Sigmoid colon (tissue), 7 donors: ENCODE results near the gene RTTN. TPM values are rescaled to one million over a fixed set of nuclear protein-coding genes. Genes with fewer than 3 reads are reported as not detected.

ENCODE experiments used
- DNase-seq: peaks from one replicate; pipeline ENCODE4 v3.0.0-alpha.2; 2019
- H3K27ac ChIP-seq, 4 donors: fragments of 200-600 bp; sonication (generic); one replicate each; pipeline ENCODE4 v1.5.1; 2016 to 2019; ENCODE audit warnings: mild to moderate bottlenecking in 1 of 4
- H3K27me3 ChIP-seq, 3 donors: fragments of 200-600 bp; sonication (generic); one replicate each; pipeline ENCODE4 v1.5.1; 2019; ENCODE audit warnings: mild to moderate bottlenecking in 1 of 3
- H3K36me3 ChIP-seq, 4 donors: fragments of 200-600 bp; sonication (generic); one replicate each; pipeline ENCODE4 v1.5.1; 2016 to 2019
- H3K4me1 ChIP-seq, 4 donors: fragments of 200-600 bp; sonication (generic); one replicate each; pipeline ENCODE4 v1.5.1; 2017 to 2019
- H3K4me3 ChIP-seq, 4 donors: fragments of 200-600 bp; sonication (generic); one replicate each; pipeline ENCODE4 v1.5.1; 2017 to 2019; ENCODE audit warnings: mild to moderate bottlenecking in 2 of 4, moderate library complexity in 1 of 4
- H3K9me3 ChIP-seq, 4 donors: fragments of 200-600 bp in 3 of 4; sonication (generic) in 3 of 4; one replicate each; pipeline versions ENCODE4 v1.5.1 to v1.6.1; 2013 to 2019
- CTCF ChIP-seq, 4 experiments: fragments of 450-650 bp in 3 of 4; fragments of 200-600 bp in 1 of 4; IDR thresholded peaks; one replicate each; pipeline ENCODE4 v1.5.1; 2016 to 2019; ENCODE audit warnings: antibody characterized with exemption in 4 of 4, mild to moderate bottlenecking in 3 of 4, moderate library complexity in 2 of 4
- EP300 ChIP-seq, 4 donors: sonication (generic); formaldehyde crosslinking; IDR thresholded peaks; one replicate each; pipeline ENCODE4 v1.6.1; 2017; ENCODE audit warnings: antibody characterized with exemption in 4 of 4
- POLR2A ChIP-seq, 2 donors: fragments of 450-650 bp; IDR thresholded peaks; one replicate each; pipeline ENCODE4 v1.6.1; 2016; ENCODE audit warnings: antibody characterized with exemption in 2 of 2, mild to moderate bottlenecking in 2 of 2, moderate library complexity in 2 of 2
- POLR2AphosphoS5 ChIP-seq, 4 donors: sonication (generic); formaldehyde crosslinking; IDR thresholded peaks; one replicate each; pipeline ENCODE4 v1.6.1; 2017; ENCODE audit warnings: antibody characterized with exemption in 4 of 4
- WGBS, 2 donors: extraction: QIAGEN DNeasy Blood & Tissue Kit; methylation state at CpG; one replicate each; pipeline ENCODE4 v1.1.7; 2013; 5-methylcytosine and 5-hydroxymethylcytosine counted together
- intact Hi-C: fragments of 100-400 bp; cut with DNase I; formaldehyde crosslinking; loops from one replicate; pipeline ENCODE4 v1.15.1; 2023
- polyA plus RNA-seq, 3 donors: library from polyadenylated mRNA; stranded (reverse); fragments of 200-250 nt; gene quantifications; one replicate each; pipeline ENCODE4 v1.2.3, GENCODE V29; 2013
- total RNA-seq, 4 donors: library from RNA; depleted of rRNA; stranded (reverse); fragments of >200 nt; gene quantifications; one replicate each; pipeline ENCODE4 v1.1.0, GENCODE V29; 2016
- donor health status: healthy with polysubstance abuse.
- donor health status: Bipolar disorder and iron deficiency.
- donor health status: healthy.

The RTTN gene
- total and polyA plus RNA-seq, 7 donors = 1.4 to 18.2 (median 11.3) TPM

- Histone ChIP-seq H3K4me1 (no peaks in the 10 kb centered on the region), H3K36me3 (no peaks in the 10 kb centered on the region), H3K4me3 (no peak overlapping the region), H3K27ac (no peak overlapping the region), H3K27me3 (no peaks in the 10 kb centered on the region), H3K9me3 (no peaks in the 10 kb centered on the region)
- intact Hi-C loops = no loop called here
- no peak for TF ChIP-seq EP300 (IDR thresholded peaks at IDR 0.05)
- TF ChIP-seq POLR2AphosphoS5 (IDR thresholded peaks at IDR 0.05) = no peak
- TF ChIP-seq CTCF (IDR thresholded peaks at IDR 0.05) = no peak
- no peak for TF ChIP-seq POLR2A (IDR thresholded peaks at IDR 0.05)
- no peak for DNase-seq
- WGBS, 2 donors = 45 to 66% methylated on average over 12 of the region's 12 CpGs
These were observed 15.8 kb upstream of the RTTN start for GRCh38 chr18:70221156-70221914.

GRCh38 chr18:70220628-70221027 lies 15.1 kb upstream of the RTTN start:
- no peaks in the 10 kb centered on the region for H3K9me3 ChIP-seq
- no peaks in the 10 kb centered on the region for H3K4me1 ChIP-seq
- no peak for DNase-seq
- 91 to 93% methylated on average over 5 of the region's 5 CpGs for WGBS, 2 donors
- TF ChIP-seq POLR2AphosphoS5 (IDR thresholded peaks at IDR 0.05) (no peak), CTCF (IDR thresholded peaks at IDR 0.05) (no peak), POLR2A (IDR thresholded peaks at IDR 0.05) (no peak), EP300 (IDR thresholded peaks at IDR 0.05) (no peak)
- H3K4me3 ChIP-seq = no peak overlapping the region
- H3K27ac ChIP-seq = no peak overlapping the region
- H3K27me3 ChIP-seq = no peaks in the 10 kb centered on the region
- no peaks in the 10 kb centered on the region for H3K36me3 ChIP-seq
- intact Hi-C loops = no loop called here

- no peaks in the 10 kb centered on the region for H3K9me3 ChIP-seq
- H3K27me3 ChIP-seq = no peaks in the 10 kb centered on the region
- intact Hi-C loops = no loop called here
- no peaks in the 10 kb centered on the region for H3K36me3 ChIP-seq
- no peak for DNase-seq
- TF ChIP-seq EP300 (IDR thresholded peaks at IDR 0.05) (no peak), POLR2AphosphoS5 (IDR thresholded peaks at IDR 0.05) (no peak), POLR2A (IDR thresholded peaks at IDR 0.05) (no peak), CTCF (IDR thresholded peaks at IDR 0.05) (no peak)
- no peaks in the 10 kb centered on the region for H3K4me1 ChIP-seq
- no peak overlapping the region for H3K27ac ChIP-seq
- WGBS, 2 donors = 96 to 97% methylated on average over 4 of the region's 4 CpGs
- H3K4me3 ChIP-seq = no peak overlapping the region
These were observed 14.2 kb upstream of the RTTN start for GRCh38 chr18:70219688-70220087.

GRCh38 chr18:70216788-70217187 lies 11.3 kb upstream of the RTTN start:
- no peak for DNase-seq
- Histone ChIP-seq H3K27me3 (no peaks in the 10 kb centered on the region), H3K36me3 (no peaks in the 10 kb centered on the region), H3K27ac (no peak overlapping the region), H3K9me3 (no peaks in the 10 kb centered on the region), H3K4me3 (no peak overlapping the region), H3K4me1 (no peaks in the 10 kb centered on the region)
- no peak for TF ChIP-seq POLR2AphosphoS5 (IDR thresholded peaks at IDR 0.05)
- no peak for TF ChIP-seq CTCF (IDR thresholded peaks at IDR 0.05)
- no peak for TF ChIP-seq POLR2A (IDR thresholded peaks at IDR 0.05)
- TF ChIP-seq EP300 (IDR thresholded peaks at IDR 0.05) = no peak
- WGBS, 2 donors = 85 to 89% methylated on average over 2 of the region's 2 CpGs
- intact Hi-C loops = no loop called here
